GM23338 (cell line): ENCODE results near the gene SERPINI1.

Experiments
- CREB1 ChIP-seq: fragments of 250-450 bp; sonication (Bioruptor Pico); IDR thresholded peaks from 2 replicates; pipeline ENCODE4 v1.5.0; 2020; ENCODE audit warnings: low read depth, mild to moderate bottlenecking, moderate library complexity
- CTCF ChIP-seq, 2 experiments: fragments of 200-600 bp in 1 of 2; sonication (generic) in 1 of 2; conservative IDR thresholded peaks; 2 replicates each; pipeline versions ENCODE4 v1.5.1 to v1.6.1; 2016 to 2017; ENCODE audit warnings: antibody characterized with exemption in 2 of 2, low read depth in 2 of 2, mild to moderate bottlenecking in 2 of 2, moderate library complexity in 1 of 2
- EZH2 ChIP-seq: fragments of 200-600 bp; sonication (generic); IDR thresholded peaks from one replicate; pipeline ENCODE4 v1.8.0; 2017; ENCODE audit warnings: antibody characterized with exemption, mild to moderate bottlenecking, low read depth; ENCODE audit not compliant: unreplicated experiment
- EZH2phosphoT487 ChIP-seq: fragments of 200-600 bp; sonication (generic); IDR thresholded peaks from one replicate; pipeline ENCODE4 v1.8.1; 2018; ENCODE audit warnings: antibody characterized with exemption; ENCODE audit not compliant: unreplicated experiment
- JUNB ChIP-seq: IDR thresholded peaks from one replicate; pipeline ENCODE4 v1.6.1; 2016; ENCODE audit warnings: antibody characterized with exemption; ENCODE audit not compliant: unreplicated experiment
- POLR2AphosphoS5 ChIP-seq: IDR thresholded peaks from 2 replicates; pipeline ENCODE4 v1.6.1; 2016; ENCODE audit warnings: antibody characterized with exemption, low read depth
- REST ChIP-seq: IDR thresholded peaks from one replicate; pipeline ENCODE4 v1.6.1; 2018; ENCODE audit warnings: antibody characterized with exemption; ENCODE audit not compliant: unreplicated experiment
- STAT1 ChIP-seq: IDR thresholded peaks from one replicate; pipeline ENCODE4 v1.6.1; 2016; ENCODE audit warnings: antibody characterized with exemption; ENCODE audit not compliant: unreplicated experiment

GRCh38 chr3:167870759-167871158 is 135.2 kb downstream of the SERPINI1 start:
- no peak for TF ChIP-seq CTCF (conservative IDR thresholded peaks at IDR 0.05; ENCODE audit: low read depth in 2 of 2)
- no peak for TF ChIP-seq EZH2
- TF ChIP-seq STAT1 = no peak
- no peak for TF ChIP-seq JUNB
- no peak for TF ChIP-seq CREB1 (CRISPR knock-in tag)
- TF ChIP-seq REST = no peak
- no peak for TF ChIP-seq POLR2AphosphoS5
- no peak for TF ChIP-seq EZH2phosphoT487
